Liver (tissue), 9 donors: Measurements from ENCODE around the gene MRPL27. TPM values are rescaled to one million over a fixed set of nuclear protein-coding genes. Genes with fewer than 3 reads are reported as not detected.

Source experiments
- DNase-seq: peaks from one replicate; pipeline ENCODE4 v3.0.0-alpha.2; 2017; ENCODE audit warnings: low spot score
- H3K27ac ChIP-seq, 2 donors: one replicate each; pipeline ENCODE4 v1.7.0; 2013; ENCODE audit warnings: inconsistent platforms in 2 of 2, low read length in 2 of 2, control low read depth in 1 of 2, low read depth in 1 of 2, mild to moderate bottlenecking in 1 of 2
- H3K27me3 ChIP-seq, 4 donors: one replicate each; pipeline versions ENCODE4 v1.6.1 to v1.7.0; 2013; ENCODE audit warnings: low read length in 3 of 4, inconsistent platforms in 1 of 4, mild to moderate bottlenecking in 1 of 4, moderate library complexity in 1 of 4; ENCODE audit not compliant: control insufficient read depth in 4 of 4, insufficient read depth in 4 of 4
- H3K36me3 ChIP-seq, 4 donors: one replicate each; pipeline versions ENCODE4 v1.6.1 to v1.7.0; 2013; ENCODE audit warnings: low read length in 3 of 4, mild to moderate bottlenecking in 3 of 4, low read depth in 1 of 4, moderate library complexity in 1 of 4; ENCODE audit not compliant: control insufficient read depth in 4 of 4, insufficient read depth in 3 of 4
- H3K4me1 ChIP-seq, 4 donors: one replicate each; pipeline versions ENCODE4 v1.6.1 to v1.7.0; 2013; ENCODE audit warnings: low read length in 3 of 4, mild to moderate bottlenecking in 3 of 4, moderate library complexity in 1 of 4; ENCODE audit not compliant: control insufficient read depth in 4 of 4, insufficient read depth in 4 of 4
- H3K4me3 ChIP-seq, 3 donors: one replicate each; pipeline versions ENCODE4 v1.6.1 to v1.7.0; 2013; ENCODE audit warnings: low read length in 3 of 3, control low read depth in 1 of 3, low read depth in 1 of 3, mild to moderate bottlenecking in 1 of 3
- H3K9ac ChIP-seq, 2 donors: one replicate each; pipeline ENCODE4 v1.7.0; 2013; ENCODE audit warnings: low read length in 2 of 2, mild to moderate bottlenecking in 2 of 2, moderate library complexity in 2 of 2, control low read depth in 1 of 2, low read depth in 1 of 2
- H3K9me3 ChIP-seq, 4 donors: one replicate each; pipeline versions ENCODE4 v1.6.1 to v1.7.0; 2013; ENCODE audit warnings: low read length in 3 of 4; ENCODE audit not compliant: control insufficient read depth in 4 of 4
- EGR1 ChIP-seq, 2 donors: IDR thresholded peaks; 2 replicates each; pipeline ENCODE4 v1.6.1; 2016 to 2018; ENCODE audit warnings: antibody characterized with exemption in 2 of 2, low read depth in 2 of 2
- FOXA1 ChIP-seq: IDR thresholded peaks from 2 replicates; pipeline ENCODE4 v1.6.1; 2016; ENCODE audit warnings: antibody characterized with exemption
- GABPA ChIP-seq, 2 donors: IDR thresholded peaks in 1 of 2; conservative IDR thresholded peaks in 1 of 2; 2 replicates each; pipeline ENCODE4 v1.6.1; 2016; ENCODE audit warnings: antibody characterized with exemption in 2 of 2, mild to moderate bottlenecking in 1 of 2, moderate library complexity in 1 of 2
- HNF4A ChIP-seq, 2 donors: conservative IDR thresholded peaks; 2 replicates each; pipeline ENCODE4 v1.6.1; 2016; ENCODE audit warnings: antibody characterized with exemption in 2 of 2, mild to moderate bottlenecking in 2 of 2
- JUND ChIP-seq, 2 donors: IDR thresholded peaks; 2 replicates each; pipeline ENCODE4 v1.6.1; 2016; ENCODE audit warnings: antibody characterized with exemption in 2 of 2
- MAX ChIP-seq: IDR thresholded peaks from 2 replicates; pipeline ENCODE4 v1.6.1; 2016; ENCODE audit warnings: antibody characterized with exemption
- NR2F2 ChIP-seq: IDR thresholded peaks from 2 replicates; pipeline ENCODE4 v1.6.1; 2016; ENCODE audit warnings: antibody characterized with exemption
- RAD21 ChIP-seq, 2 donors: IDR thresholded peaks; 2 replicates each; pipeline ENCODE4 v1.6.1; 2016; ENCODE audit warnings: antibody characterized with exemption in 2 of 2, mild to moderate bottlenecking in 2 of 2
- RXRA ChIP-seq, 2 donors: IDR thresholded peaks; 2 replicates each; pipeline ENCODE4 v1.6.1; 2017 to 2018; ENCODE audit warnings: antibody characterized with exemption in 2 of 2, mild to moderate bottlenecking in 1 of 2
- SP1 ChIP-seq: IDR thresholded peaks from 2 replicates; pipeline ENCODE4 v1.6.1; 2018; ENCODE audit warnings: antibody characterized with exemption, mild to moderate bottlenecking
- TAF1 ChIP-seq: conservative IDR thresholded peaks from 2 replicates; pipeline ENCODE4 v1.6.1; 2016; ENCODE audit warnings: antibody characterized with exemption, mild to moderate bottlenecking
- WGBS: extraction: QIAGEN DNeasy Blood & Tissue Kit; methylation state at CpG from one replicate; pipeline ENCODE4 v1.1.7; 2013; 5-methylcytosine and 5-hydroxymethylcytosine counted together
- polyA plus RNA-seq, 2 donors: library from polyadenylated mRNA; stranded (reverse) in 1 of 2; unstranded in 1 of 2; fragments of 200-250 nt in 1 of 2; fragments of >200 nt in 1 of 2; fragmentation: Nextera tagmentation in 1 of 2; extraction: Ambion mirVana in 1 of 2; gene quantifications; one replicate each; pipeline versions ENCODE4 v1.2.1 to v1.2.3, GENCODE V29; 2013 to 2015
- total RNA-seq, 2 donors: library from RNA; depleted of rRNA; stranded (reverse); fragments of >200 nt; gene quantifications; one replicate each; pipeline ENCODE4 v1.2.3, GENCODE V29; 2014
- TF ChIP-seq, protein P1 (sequence below): fragments of 150-350 bp; IDR thresholded peaks from 2 replicates; pipeline ENCODE4 v1.5.1; 2017; ENCODE audit warnings: improper control_type of control experiment, low read depth, low read length; ENCODE audit not compliant: missing input control
- TF ChIP-seq, protein P2 (sequence below): IDR thresholded peaks from 2 replicates; pipeline ENCODE4 v1.6.1; 2016; ENCODE audit warnings: antibody characterized with exemption
- TF ChIP-seq, protein P3 (sequence below): IDR thresholded peaks from 2 replicates; pipeline ENCODE4 v1.6.1; 2016; ENCODE audit warnings: antibody characterized with exemption, mild to moderate bottlenecking
- donor health status: healthy.
- donor health status: healthy.
- donor health status: healthy.
- donor health status: healthy.
- donor health status: healthy.

MRPL27 gene
- total and polyA plus RNA-seq, 4 donors: 25.9 to 87.1 (median 53.5) TPM

GRCh38 chr17:50323060-50323459, 49.9 kb downstream of the MRPL27 start:
- Histone ChIP-seq H3K27me3 (no peaks in the 10 kb centered on the region), H3K36me3 (no peaks in the 10 kb centered on the region), H3K9me3 (no peaks in the 10 kb centered on the region), H3K4me1 (no peaks in the 10 kb centered on the region), H3K27ac (no peak overlapping the region), H3K4me3 (no peak overlapping the region), H3K9ac (no peak overlapping the region)
- WGBS: 73% methylated on average over 5 of the region's 5 CpGs
- no peak for DNase-seq
- no peak for TF ChIP-seq GABPA (IDR thresholded peaks at IDR 0.05 in 1 of 2, conservative IDR thresholded peaks at IDR 0.05 in 1 of 2)

DNA sequence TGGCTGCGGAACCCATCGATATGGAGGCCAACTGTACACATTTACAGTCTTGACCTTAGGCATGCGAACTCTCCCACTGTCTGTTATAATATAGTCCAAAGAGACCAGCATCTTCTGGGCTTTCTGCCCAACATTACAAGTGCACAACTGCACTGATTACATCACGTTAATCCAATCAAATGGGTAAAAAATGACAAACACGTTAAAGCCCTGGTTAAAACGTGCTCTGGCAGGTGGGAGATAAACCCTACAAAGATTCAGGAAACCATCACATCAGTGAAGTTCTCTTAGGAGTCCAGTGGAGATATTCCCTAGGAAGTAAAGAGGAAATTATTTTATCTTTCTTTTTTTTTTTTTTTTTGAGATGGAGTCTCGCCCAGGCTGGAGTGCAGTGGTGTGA, 50.7 kb downstream of the MRPL27 start:
- H3K9me3 ChIP-seq: no peaks in the 10 kb centered on the region
- WGBS: 81% methylated on average over 7 of the region's 7 CpGs
- H3K27me3 ChIP-seq: no peaks in the 10 kb centered on the region
- no peak overlapping the region for H3K4me3 ChIP-seq
- no peak overlapping the region for H3K27ac ChIP-seq
- no peaks in the 10 kb centered on the region for H3K36me3 ChIP-seq
- no peak for TF ChIP-seq SP1
- TF ChIP-seq GABPA (IDR thresholded peaks at IDR 0.05 in 1 of 2, conservative IDR thresholded peaks at IDR 0.05 in 1 of 2): no peak
- TF ChIP-seq TAF1: no peak
- no peak for TF ChIP-seq EGR1 (IDR thresholded peaks at IDR 0.05; ENCODE audit: low read depth in 2 of 2)
- TF ChIP-seq RAD21 (IDR thresholded peaks at IDR 0.05): no peak
- no peak for TF ChIP-seq HNF4A (conservative IDR thresholded peaks at IDR 0.05)
- TF ChIP-seq NR2F2: no peak
- TF ChIP-seq, protein P1, sequence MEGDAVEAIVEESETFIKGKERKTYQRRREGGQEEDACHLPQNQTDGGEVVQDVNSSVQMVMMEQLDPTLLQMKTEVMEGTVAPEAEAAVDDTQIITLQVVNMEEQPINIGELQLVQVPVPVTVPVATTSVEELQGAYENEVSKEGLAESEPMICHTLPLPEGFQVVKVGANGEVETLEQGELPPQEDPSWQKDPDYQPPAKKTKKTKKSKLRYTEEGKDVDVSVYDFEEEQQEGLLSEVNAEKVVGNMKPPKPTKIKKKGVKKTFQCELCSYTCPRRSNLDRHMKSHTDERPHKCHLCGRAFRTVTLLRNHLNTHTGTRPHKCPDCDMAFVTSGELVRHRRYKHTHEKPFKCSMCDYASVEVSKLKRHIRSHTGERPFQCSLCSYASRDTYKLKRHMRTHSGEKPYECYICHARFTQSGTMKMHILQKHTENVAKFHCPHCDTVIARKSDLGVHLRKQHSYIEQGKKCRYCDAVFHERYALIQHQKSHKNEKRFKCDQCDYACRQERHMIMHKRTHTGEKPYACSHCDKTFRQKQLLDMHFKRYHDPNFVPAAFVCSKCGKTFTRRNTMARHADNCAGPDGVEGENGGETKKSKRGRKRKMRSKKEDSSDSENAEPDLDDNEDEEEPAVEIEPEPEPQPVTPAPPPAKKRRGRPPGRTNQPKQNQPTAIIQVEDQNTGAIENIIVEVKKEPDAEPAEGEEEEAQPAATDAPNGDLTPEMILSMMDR: no peak
- TF ChIP-seq, protein P2, sequence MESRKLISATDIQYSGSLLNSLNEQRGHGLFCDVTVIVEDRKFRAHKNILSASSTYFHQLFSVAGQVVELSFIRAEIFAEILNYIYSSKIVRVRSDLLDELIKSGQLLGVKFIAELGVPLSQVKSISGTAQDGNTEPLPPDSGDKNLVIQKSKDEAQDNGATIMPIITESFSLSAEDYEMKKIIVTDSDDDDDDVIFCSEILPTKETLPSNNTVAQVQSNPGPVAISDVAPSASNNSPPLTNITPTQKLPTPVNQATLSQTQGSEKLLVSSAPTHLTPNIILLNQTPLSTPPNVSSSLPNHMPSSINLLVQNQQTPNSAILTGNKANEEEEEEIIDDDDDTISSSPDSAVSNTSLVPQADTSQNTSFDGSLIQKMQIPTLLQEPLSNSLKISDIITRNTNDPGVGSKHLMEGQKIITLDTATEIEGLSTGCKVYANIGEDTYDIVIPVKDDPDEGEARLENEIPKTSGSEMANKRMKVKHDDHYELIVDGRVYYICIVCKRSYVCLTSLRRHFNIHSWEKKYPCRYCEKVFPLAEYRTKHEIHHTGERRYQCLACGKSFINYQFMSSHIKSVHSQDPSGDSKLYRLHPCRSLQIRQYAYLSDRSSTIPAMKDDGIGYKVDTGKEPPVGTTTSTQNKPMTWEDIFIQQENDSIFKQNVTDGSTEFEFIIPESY: no peak
- TF ChIP-seq JUND (IDR thresholded peaks at IDR 0.05): no peak
- no peaks in the 10 kb centered on the region for H3K4me1 ChIP-seq
- H3K9ac ChIP-seq: no peak overlapping the region
- DNase-seq: no peak

DNA sequence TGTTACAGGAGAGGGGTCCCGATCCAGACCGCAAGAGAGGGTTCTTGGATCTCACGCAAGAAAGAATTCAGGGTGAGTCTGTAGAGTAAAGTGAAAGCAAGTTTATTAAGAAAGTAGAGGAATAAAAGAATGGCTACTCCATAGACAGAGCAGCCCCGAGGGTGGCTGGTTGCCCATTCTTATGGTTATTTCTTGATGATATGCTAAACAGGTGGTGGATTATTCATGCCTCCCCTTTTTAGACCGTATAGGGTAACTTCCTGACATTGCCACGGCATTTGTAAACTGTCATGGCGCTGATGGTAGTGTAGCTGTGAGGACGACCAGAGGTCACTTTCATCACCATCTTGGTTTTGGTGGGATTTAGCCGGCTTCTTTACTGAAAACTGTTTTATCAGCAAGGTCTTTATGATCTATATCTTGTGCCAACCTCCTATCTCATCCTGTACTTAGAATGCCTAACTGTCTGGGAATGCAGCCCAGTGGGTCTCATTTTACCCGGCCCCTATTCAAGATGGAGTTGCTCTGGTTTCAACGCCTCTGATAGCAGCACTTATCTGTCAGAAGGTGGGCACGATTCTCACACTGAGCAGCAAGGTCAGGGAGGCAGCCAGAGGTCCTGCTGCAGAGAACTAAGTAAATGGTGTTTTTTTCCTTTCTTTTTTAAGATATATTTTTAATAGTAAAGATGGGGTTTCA, 53.5 kb downstream of the MRPL27 start:
- Histone ChIP-seq H3K36me3 (no peaks in the 10 kb centered on the region), H3K27ac (no peak overlapping the region), H3K4me1 (no peaks in the 10 kb centered on the region), H3K4me3 (no peak overlapping the region), H3K9ac (no peak overlapping the region), H3K9me3 (no peaks in the 10 kb centered on the region), H3K27me3 (no peaks in the 10 kb centered on the region)
- no peak for DNase-seq
- TF ChIP-seq, protein P3, sequence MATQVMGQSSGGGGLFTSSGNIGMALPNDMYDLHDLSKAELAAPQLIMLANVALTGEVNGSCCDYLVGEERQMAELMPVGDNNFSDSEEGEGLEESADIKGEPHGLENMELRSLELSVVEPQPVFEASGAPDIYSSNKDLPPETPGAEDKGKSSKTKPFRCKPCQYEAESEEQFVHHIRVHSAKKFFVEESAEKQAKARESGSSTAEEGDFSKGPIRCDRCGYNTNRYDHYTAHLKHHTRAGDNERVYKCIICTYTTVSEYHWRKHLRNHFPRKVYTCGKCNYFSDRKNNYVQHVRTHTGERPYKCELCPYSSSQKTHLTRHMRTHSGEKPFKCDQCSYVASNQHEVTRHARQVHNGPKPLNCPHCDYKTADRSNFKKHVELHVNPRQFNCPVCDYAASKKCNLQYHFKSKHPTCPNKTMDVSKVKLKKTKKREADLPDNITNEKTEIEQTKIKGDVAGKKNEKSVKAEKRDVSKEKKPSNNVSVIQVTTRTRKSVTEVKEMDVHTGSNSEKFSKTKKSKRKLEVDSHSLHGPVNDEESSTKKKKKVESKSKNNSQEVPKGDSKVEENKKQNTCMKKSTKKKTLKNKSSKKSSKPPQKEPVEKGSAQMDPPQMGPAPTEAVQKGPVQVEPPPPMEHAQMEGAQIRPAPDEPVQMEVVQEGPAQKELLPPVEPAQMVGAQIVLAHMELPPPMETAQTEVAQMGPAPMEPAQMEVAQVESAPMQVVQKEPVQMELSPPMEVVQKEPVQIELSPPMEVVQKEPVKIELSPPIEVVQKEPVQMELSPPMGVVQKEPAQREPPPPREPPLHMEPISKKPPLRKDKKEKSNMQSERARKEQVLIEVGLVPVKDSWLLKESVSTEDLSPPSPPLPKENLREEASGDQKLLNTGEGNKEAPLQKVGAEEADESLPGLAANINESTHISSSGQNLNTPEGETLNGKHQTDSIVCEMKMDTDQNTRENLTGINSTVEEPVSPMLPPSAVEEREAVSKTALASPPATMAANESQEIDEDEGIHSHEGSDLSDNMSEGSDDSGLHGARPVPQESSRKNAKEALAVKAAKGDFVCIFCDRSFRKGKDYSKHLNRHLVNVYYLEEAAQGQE: no peak
- no peak for TF ChIP-seq FOXA1
- no peak for TF ChIP-seq SP1
- TF ChIP-seq, protein P2: no peak
- TF ChIP-seq TAF1: no peak
- TF ChIP-seq NR2F2: no peak
- TF ChIP-seq GABPA (IDR thresholded peaks at IDR 0.05 in 1 of 2, conservative IDR thresholded peaks at IDR 0.05 in 1 of 2): no peak
- TF ChIP-seq EGR1 (IDR thresholded peaks at IDR 0.05; ENCODE audit: low read depth in 2 of 2): no peak
- no peak for TF ChIP-seq RXRA (IDR thresholded peaks at IDR 0.05)
- no peak for TF ChIP-seq JUND (IDR thresholded peaks at IDR 0.05)
- TF ChIP-seq MAX: no peak
- no peak for TF ChIP-seq RAD21 (IDR thresholded peaks at IDR 0.05)
- 88% methylated on average over 12 of the region's 12 CpGs for WGBS
